Globus pallidus (tissue), 1 donor: ENCODE results near the gene UAP1L1.

Experiments used
- DNase-seq: peaks from one replicate; pipeline ENCODE4 v3.0.0-alpha.2; 2015; ENCODE audit warnings: low spot score

Gene UAP1L1

GRCh38 chr9:137041124-137041523 lies 36.2 kb upstream of the UAP1L1 start:
- no peak for DNase-seq

GRCh38 chr9:137042751-137043727 lies 34.3 kb upstream of the UAP1L1 start:
- DNase-seq = no peak

GRCh38 chr9:137044037-137044436 lies 33.3 kb upstream of the UAP1L1 start:
- no peak for DNase-seq

GRCh38 chr9:137044502-137045177 lies 32.7 kb upstream of the UAP1L1 start:
- no peak for DNase-seq

GRCh38 chr9:137045294-137046087 lies 31.8 kb upstream of the UAP1L1 start:
- no peak for DNase-seq

- peak; percentile 63 for DNase-seq
These were observed 31.1 kb upstream of the UAP1L1 start, which contains the start of gene NPDC1 for GRCh38 chr9:137046088-137046787. Gene NPDC1 (minus strand): TSS chr9:137046177. CDS start chr9:137045989, 188 bp downstream.

GRCh38 chr9:137048655-137049543 lies 28.4 kb upstream of the UAP1L1 start:
- no peak for DNase-seq

DNA sequence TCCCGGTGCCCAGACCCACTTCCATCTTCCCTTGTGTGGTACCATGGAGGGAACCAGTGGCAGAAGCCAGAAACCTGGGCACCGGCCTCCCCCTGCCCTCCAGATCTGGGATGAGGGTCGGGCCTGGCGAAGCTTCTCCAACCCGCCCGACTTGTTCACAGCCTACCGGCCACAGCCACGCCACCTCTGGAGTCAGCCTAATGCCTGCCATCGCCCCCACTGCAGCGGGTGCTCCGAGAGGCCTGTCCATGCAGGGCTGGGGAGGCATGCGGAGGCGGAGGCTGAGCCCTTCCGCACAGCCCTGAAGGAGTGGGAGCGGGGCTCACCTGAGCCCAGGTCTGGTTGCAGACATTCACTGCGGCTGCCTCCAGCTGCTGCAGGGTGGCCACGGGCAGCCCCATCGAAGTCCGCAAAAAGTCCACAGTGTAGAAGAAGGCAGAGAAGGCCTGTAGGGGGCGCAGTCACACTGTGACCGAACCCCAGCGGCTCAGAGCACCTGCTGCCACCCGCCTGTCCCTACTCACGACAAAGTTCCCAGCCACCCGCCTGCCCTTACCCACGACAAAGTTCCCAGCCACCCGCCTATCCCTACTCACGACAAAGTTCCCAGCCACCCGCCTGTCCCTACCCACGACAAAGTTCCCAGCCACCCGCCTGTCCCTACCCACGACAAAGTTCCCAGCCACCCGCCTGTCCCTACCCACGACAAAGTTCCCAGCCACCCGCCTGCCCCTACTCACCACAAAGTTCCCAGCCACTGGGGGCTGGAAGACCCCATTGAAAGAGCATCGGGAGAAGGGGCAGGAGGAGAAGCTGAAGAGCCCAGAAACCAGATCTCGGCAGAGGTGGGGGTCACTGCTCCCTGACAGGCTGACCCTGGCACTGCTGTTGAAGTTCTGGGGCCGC lies 27.5 kb upstream of the UAP1L1 start:
- DNase-seq = no peak

GRCh38 chr9:137050570-137050969 lies 26.7 kb upstream of the UAP1L1 start:
- DNase-seq = no peak

- no peak for DNase-seq
These were observed 26.1 kb upstream of the UAP1L1 start for GRCh38 chr9:137051145-137051724.

DNA sequence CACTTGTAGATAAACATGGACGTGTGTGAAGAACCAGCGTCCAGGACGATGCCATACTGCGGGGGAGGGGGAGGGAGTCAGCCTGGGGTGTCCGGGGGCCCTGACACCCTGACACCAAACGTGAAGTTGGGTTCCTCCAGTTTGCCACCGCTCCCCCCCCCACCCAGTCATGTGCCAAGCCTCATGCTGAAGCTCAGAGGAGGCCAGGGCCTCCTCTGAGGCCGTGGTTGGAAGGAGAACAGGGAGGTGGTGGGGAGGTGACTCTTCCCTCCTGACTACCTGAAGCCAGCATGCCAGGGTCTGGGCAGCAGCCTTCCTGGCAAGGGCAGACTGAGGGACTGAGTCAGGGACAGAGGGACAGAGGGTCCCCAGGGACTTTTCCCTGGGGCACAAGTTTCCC lies 25.0 kb upstream of the UAP1L1 start:
- no peak for DNase-seq

DNA sequence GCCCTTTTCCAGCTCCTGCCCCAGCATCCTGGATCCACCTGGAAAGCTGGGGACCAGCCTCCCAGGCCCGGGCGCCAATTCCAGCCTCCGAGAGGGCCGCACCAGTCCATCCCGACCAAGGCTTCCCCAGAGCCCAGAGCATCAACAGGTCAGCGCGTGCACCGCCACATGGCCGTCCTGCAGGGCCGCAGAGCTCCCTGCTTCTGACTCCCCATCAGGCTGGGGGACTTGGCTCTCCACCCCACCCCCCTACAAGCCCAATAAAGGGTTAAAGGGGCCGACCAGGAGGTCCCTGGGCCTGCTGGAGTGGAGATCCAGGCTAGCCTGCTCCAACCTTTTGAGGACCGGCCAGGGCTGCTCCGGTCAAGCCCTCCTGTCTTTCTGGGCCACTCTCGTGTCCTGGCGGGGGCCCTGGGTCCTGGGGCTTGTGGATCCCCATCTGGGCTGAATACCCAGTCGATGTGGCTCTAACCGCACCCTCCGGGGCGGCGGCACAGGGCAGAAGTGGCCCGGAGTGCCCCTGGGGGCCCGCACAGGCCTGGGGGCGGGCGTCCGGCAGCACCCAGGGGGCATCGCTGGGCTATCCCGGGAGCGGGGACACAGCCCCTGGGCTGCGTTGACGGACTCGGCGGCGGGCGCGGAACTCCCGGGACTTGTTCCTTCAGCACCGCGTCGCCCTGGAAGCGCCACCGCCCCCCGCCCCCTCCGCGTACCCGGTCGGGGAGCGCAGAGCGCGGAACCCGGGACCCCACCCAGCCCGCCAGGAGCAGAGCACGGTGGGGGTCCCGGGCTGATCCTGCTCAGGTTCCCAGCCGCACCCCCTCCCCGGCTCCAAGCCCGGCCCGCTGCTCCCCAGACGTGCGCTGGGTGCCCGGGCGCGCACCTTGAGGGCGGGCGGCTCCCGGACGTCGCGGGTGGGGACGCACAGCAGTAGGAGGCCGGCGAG lies 24.0 kb upstream of the UAP1L1 start:
- no peak for DNase-seq

DNA sequence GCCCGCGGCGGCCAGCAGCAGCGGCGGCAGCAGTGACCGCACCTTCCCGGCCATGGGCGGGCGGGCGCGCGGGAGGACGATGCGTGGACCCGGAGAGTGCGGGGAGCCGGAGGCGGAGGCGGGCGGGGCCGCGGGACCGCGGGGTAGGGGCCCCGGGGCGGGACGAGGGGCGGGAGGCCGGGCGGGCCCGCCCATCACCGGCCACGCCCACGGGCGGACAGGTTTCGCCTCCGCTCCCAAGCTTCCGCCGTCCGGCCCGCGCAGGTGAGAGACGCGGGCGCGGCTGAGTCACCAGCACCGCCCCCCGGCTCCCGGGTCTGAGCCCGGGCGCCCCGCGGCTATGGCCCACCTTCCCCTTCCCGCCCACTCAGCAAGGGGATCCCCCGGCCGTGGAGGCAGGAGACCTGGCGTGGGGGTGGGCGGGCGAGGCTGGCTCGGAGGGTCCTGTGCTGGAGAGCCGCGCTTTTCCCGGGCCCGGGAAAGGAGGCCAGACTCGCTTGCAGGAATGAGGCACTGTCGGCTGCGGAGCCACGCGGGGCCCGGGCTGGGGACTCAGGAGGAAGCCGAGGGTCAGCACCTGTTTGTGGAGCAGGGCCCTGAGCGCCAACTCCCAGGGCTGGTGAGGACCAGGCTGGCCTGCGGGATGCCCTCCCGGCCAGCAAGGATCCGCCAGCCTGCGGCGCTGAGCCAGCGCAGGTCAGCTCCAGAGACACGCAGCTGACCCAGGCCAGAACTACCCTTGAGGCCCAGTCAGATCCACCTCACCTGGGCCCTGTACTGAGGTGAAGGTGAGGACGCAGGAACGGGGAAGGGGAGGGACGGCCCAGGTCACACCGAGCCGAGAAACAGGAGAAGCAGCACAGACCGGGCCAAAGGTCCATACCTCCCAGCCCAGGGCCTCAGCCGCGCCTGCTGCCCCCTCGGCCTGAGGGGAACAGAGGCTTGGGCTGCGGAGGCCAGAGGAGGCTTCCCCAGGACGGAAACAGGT lies 23.1 kb upstream of the UAP1L1 start, which contains the start of gene ENTPD2:
Gene ENTPD2 (minus strand): TSS at position 118 of the 988 bp plus-strand sequence. CDS start 64 bp downstream, at position 54.
- no peak for DNase-seq

DNA sequence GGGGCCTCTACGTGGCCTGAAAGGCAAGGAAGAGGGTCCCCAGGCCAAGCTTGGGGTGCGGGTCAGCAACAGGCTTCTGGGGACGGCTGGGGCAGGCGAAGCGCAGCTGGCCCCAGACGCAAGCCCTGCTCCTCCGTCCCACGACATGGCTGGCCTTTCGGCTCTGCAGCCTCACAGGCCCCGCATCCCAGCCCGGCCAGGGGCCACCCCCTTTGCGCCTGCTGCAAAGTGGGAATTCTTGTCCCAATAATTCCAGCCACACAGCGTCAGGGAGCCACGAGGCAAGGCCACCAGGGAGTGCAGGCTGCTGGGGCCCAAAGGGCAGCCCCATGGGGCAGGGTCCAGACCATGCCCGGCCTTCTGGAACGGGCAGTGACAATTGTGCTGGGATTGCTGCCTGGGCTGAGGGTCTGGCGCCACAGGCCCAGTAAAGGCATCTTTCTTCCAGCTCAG lies 22.4 kb upstream of the UAP1L1 start:
- no peak for DNase-seq

GRCh38 chr9:137055385-137056364 lies 21.6 kb upstream of the UAP1L1 start:
- DNase-seq = peak; percentile 98
